Stimulated activated CD4-positive, alpha-beta T cell treated with anti-CD3 and anti-CD28 coated beads, TNF-alpha, amount 100 ng/mL, for 4 hours (primary cell): ENCODE results near the gene DNASE2.

Experiments used
- DNase-seq, 3 experiments: peaks; one replicate each; pipeline ENCODE4 v3.0.0-alpha.2; 2020; ENCODE audit warnings: low read depth in 3 of 3

DNASE2 gene

GRCh38 chr19:12834566-12834943 is 46.7 kb downstream of the DNASE2 start, which contains the start of gene RTBDN:
TSS of gene RTBDN (minus strand) at chr19:12834579. CDS start at chr19:12829979, 4,600 bp downstream.
- no peak for DNase-seq

GRCh38 chr19:12833738-12834565 is 47.3 kb downstream of the DNASE2 start:
- DNase-seq, result no peak

GRCh38 chr19:12833418-12833737 is 47.9 kb downstream of the DNASE2 start:
- no peak for DNase-seq

- DNase-seq, result no peak
Observed at GRCh38 chr19:12828494-12828893, 52.8 kb downstream of the DNASE2 start.

- no peak for DNase-seq
Observed at GRCh38 chr19:12825254-12826131, 55.8 kb downstream of the DNASE2 start.
